Measurements from ENCODE around the gene HNRNPH2. TPM values are rescaled to one million over a fixed set of nuclear protein-coding genes. Genes with fewer than 3 reads are reported as not detected.
A peak's percentile ranks its signal among the peaks of the same experiment; 100 is the strongest.

The HNRNPH2 gene
- total and polyA plus RNA-seq, 5 donors from 2014 or later, result 44.1 to 98.6 (median 88.3) TPM

GRCh38 chrX:101398694-101399093 is 9.3 kb upstream of the HNRNPH2 start:
- ATAC-seq (ENCODE audit: low read depth in 2 of 2), result no peak
- peaks cover 0 to 7% (median 4%) of the 10 kb centered on the region in 4 donors for H3K4me1 Mint-ChIP-seq
- H3K4me1 ChIP-seq (ENCODE audit: control insufficient read depth, insufficient read depth, low read length, poor library complexity, severe bottlenecking), result no peaks in the 10 kb centered on the region
- no peak overlapping the region for H3K27ac Mint-ChIP-seq
- H3K27me3 ChIP-seq (ENCODE audit: control insufficient read depth, insufficient read depth, low read length), result no peaks in the 10 kb centered on the region
- H3K36me3 ChIP-seq (ENCODE audit: control insufficient read depth, insufficient read depth, low read length), result peaks cover 2% of the 10 kb centered on the region
- H3K9me3 Mint-ChIP-seq, result peaks cover 0 to 1% (median 0%) of the 10 kb centered on the region in 7 donors
- H3K27ac ChIP-seq (ENCODE audit: insufficient read depth, low read length, poor library complexity, severe bottlenecking), result no peak overlapping the region
- H3K4me3 ChIP-seq (ENCODE audit: low read depth, low read length), result no peak overlapping the region
- H3K27me3 Mint-ChIP-seq, result no peaks in the 10 kb centered on the region
- H3K9me3 ChIP-seq (ENCODE audit: control insufficient read depth in 2 of 2, low read length in 2 of 2), result no peaks in the 10 kb centered on the region
- no peak overlapping the region for H3K4me3 Mint-ChIP-seq
- H3K36me3 Mint-ChIP-seq, result no peaks in the 10 kb centered on the region
- DNase-seq, result no peak

DNA sequence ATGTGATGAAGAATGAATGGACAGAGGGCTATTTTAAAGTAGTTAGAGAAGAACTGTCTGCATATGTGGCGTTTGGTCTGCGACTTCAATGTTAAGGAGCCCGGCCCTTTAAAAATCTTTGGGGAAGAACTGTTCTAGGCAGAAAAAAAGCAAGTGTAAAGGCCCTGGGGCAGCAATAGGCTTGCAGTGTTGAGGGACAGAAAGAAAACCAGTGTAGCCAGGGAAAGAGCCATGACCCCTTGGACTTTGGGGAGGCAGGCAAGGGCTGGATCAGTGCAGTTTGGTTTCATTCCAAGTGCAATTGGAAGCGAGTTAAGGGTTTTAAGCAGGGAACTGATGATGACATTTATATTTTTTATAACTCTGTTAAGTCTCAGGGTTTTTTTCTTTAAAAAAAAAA is 8.2 kb upstream of the HNRNPH2 start:
- H3K9me3 Mint-ChIP-seq, result peaks cover 0 to 1% (median 0%) of the 10 kb centered on the region in 7 donors
- H3K27ac Mint-ChIP-seq, result no peak overlapping the region
- ATAC-seq (ENCODE audit: low read depth in 2 of 2), result no peak
- no peak overlapping the region for H3K4me3 ChIP-seq (ENCODE audit: low read depth, low read length)
- DNase-seq, result no peak
- no peak overlapping the region for H3K27ac ChIP-seq (ENCODE audit: insufficient read depth, low read length, poor library complexity, severe bottlenecking)
- no peaks in the 10 kb centered on the region for H3K4me1 ChIP-seq (ENCODE audit: control insufficient read depth, insufficient read depth, low read length, poor library complexity, severe bottlenecking)
- H3K36me3 ChIP-seq (ENCODE audit: control insufficient read depth, insufficient read depth, low read length), result peaks cover 2% of the 10 kb centered on the region
- H3K4me1 Mint-ChIP-seq, result peaks cover 0 to 4% (median 3%) of the 10 kb centered on the region in 4 donors
- H3K27me3 Mint-ChIP-seq, result no peaks in the 10 kb centered on the region
- H3K27me3 ChIP-seq (ENCODE audit: control insufficient read depth, insufficient read depth, low read length), result no peaks in the 10 kb centered on the region
- peaks cover 4% of the 10 kb centered on the region for H3K36me3 Mint-ChIP-seq
- H3K9me3 ChIP-seq (ENCODE audit: control insufficient read depth in 2 of 2, low read length in 2 of 2), result no peaks in the 10 kb centered on the region
- peak overlapping the region in 1 of 4 donors; percentile 27 for H3K4me3 Mint-ChIP-seq

GRCh38 chrX:101407167-101407747 is 765 bp upstream of the HNRNPH2 start:
- no peak for ATAC-seq (ENCODE audit: low read depth in 2 of 2)
- peak overlapping the region; percentile 94 for H3K4me3 ChIP-seq (ENCODE audit: low read depth, low read length)
- H3K36me3 ChIP-seq (ENCODE audit: control insufficient read depth, insufficient read depth, low read length), result peaks cover 6% of the 10 kb centered on the region
- H3K9me3 ChIP-seq (ENCODE audit: control insufficient read depth in 2 of 2, low read length in 2 of 2), result no peaks in the 10 kb centered on the region
- Mint-ChIP-seq H3K4me1 (peaks cover 0 to 32% (median 11%) of the 10 kb centered on the region in 4 donors), H3K27ac (peak overlapping the region; percentile 81 to 98 (median 87)), H3K4me3 (peak overlapping the region; percentile 92 to 95 (median 92)), H3K27me3 (no peaks in the 10 kb centered on the region), H3K36me3 (peaks cover 8% of the 10 kb centered on the region), H3K9me3 (peaks cover 0 to 1% (median 0%) of the 10 kb centered on the region in 7 donors)
- H3K27me3 ChIP-seq (ENCODE audit: control insufficient read depth, insufficient read depth, low read length), result no peaks in the 10 kb centered on the region
- H3K4me1 ChIP-seq (ENCODE audit: control insufficient read depth, insufficient read depth, low read length, poor library complexity, severe bottlenecking), result peaks cover 23% of the 10 kb centered on the region
- peak overlapping the region; percentile 98 for H3K27ac ChIP-seq (ENCODE audit: insufficient read depth, low read length, poor library complexity, severe bottlenecking)
- no peak for DNase-seq

GRCh38 chrX:101408532-101408841 is 465 bp downstream of the HNRNPH2 start:
- Histone ChIP-seq H3K27me3 (ENCODE audit: control insufficient read depth, insufficient read depth, low read length) (no peaks in the 10 kb centered on the region), H3K4me3 (ENCODE audit: low read depth, low read length) (peak overlapping the region; percentile 94), H3K36me3 (ENCODE audit: control insufficient read depth, insufficient read depth, low read length) (peaks cover 15% of the 10 kb centered on the region), H3K9me3 (ENCODE audit: control insufficient read depth in 2 of 2, low read length in 2 of 2) (no peaks in the 10 kb centered on the region), H3K4me1 (ENCODE audit: control insufficient read depth, insufficient read depth, low read length, poor library complexity, severe bottlenecking) (peaks cover 23% of the 10 kb centered on the region), H3K27ac (ENCODE audit: insufficient read depth, low read length, poor library complexity, severe bottlenecking) (peak overlapping the region; percentile 98)
- H3K4me1 Mint-ChIP-seq, result peaks cover 0 to 42% (median 16%) of the 10 kb centered on the region in 4 donors
- ATAC-seq (ENCODE audit: low read depth in 2 of 2) (no peak), DNase-seq (no peak)
- peak overlapping the region; percentile 92 to 95 (median 92) for H3K4me3 Mint-ChIP-seq
- peak overlapping the region; percentile 97 to 99 (median 98) for H3K27ac Mint-ChIP-seq
- peaks cover 0 to 1% (median 0%) of the 10 kb centered on the region in 7 donors for H3K9me3 Mint-ChIP-seq
- H3K36me3 Mint-ChIP-seq, result peaks cover 12% of the 10 kb centered on the region
- H3K27me3 Mint-ChIP-seq, result no peaks in the 10 kb centered on the region

- Histone ChIP-seq H3K4me1 (ENCODE audit: control insufficient read depth, insufficient read depth, low read length, poor library complexity, severe bottlenecking) (peaks cover 23% of the 10 kb centered on the region), H3K36me3 (ENCODE audit: control insufficient read depth, insufficient read depth, low read length) (peaks cover 15% of the 10 kb centered on the region), H3K4me3 (ENCODE audit: low read depth, low read length) (peak overlapping the region; percentile 94), H3K27ac (ENCODE audit: insufficient read depth, low read length, poor library complexity, severe bottlenecking) (peak overlapping the region; percentile 98), H3K27me3 (ENCODE audit: control insufficient read depth, insufficient read depth, low read length) (no peaks in the 10 kb centered on the region), H3K9me3 (ENCODE audit: control insufficient read depth in 2 of 2, low read length in 2 of 2) (no peaks in the 10 kb centered on the region)
- Mint-ChIP-seq H3K9me3 (peaks cover 0 to 1% (median 0%) of the 10 kb centered on the region in 7 donors), H3K36me3 (peaks cover 10% of the 10 kb centered on the region), H3K4me3 (peak overlapping the region; percentile 92 to 95 (median 92)), H3K27me3 (no peaks in the 10 kb centered on the region), H3K4me1 (peaks cover 0 to 45% (median 16%) of the 10 kb centered on the region in 4 donors), H3K27ac (peak overlapping the region; percentile 84 to 98 (median 97))
- ATAC-seq (ENCODE audit: low read depth in 2 of 2), result no peak
- DNase-seq, result no peak
Measured at GRCh38 chrX:101409043-101409442, 1.0 kb downstream of the HNRNPH2 start.

- peaks cover 23% of the 10 kb centered on the region for H3K4me1 ChIP-seq (ENCODE audit: control insufficient read depth, insufficient read depth, low read length, poor library complexity, severe bottlenecking)
- DNase-seq (no peak), ATAC-seq (ENCODE audit: low read depth in 2 of 2) (no peak)
- H3K9me3 Mint-ChIP-seq, result no peaks in the 10 kb centered on the region
- peak overlapping the region; percentile 42 to 90 (median 74) for H3K4me3 Mint-ChIP-seq
- H3K9me3 ChIP-seq (ENCODE audit: control insufficient read depth in 2 of 2, low read length in 2 of 2), result no peaks in the 10 kb centered on the region
- H3K36me3 Mint-ChIP-seq, result peaks cover 8% of the 10 kb centered on the region
- peaks cover 15% of the 10 kb centered on the region for H3K36me3 ChIP-seq (ENCODE audit: control insufficient read depth, insufficient read depth, low read length)
- H3K4me3 ChIP-seq (ENCODE audit: low read depth, low read length), result peak overlapping the region; percentile 94
- peak overlapping the region; percentile 44 to 81 (median 79) for H3K27ac Mint-ChIP-seq
- H3K4me1 Mint-ChIP-seq, result peaks cover 3 to 49% (median 16%) of the 10 kb centered on the region in 4 donors
- no peaks in the 10 kb centered on the region for H3K27me3 Mint-ChIP-seq
- no peaks in the 10 kb centered on the region for H3K27me3 ChIP-seq (ENCODE audit: control insufficient read depth, insufficient read depth, low read length)
- H3K27ac ChIP-seq (ENCODE audit: insufficient read depth, low read length, poor library complexity, severe bottlenecking), result peak overlapping the region; percentile 98
Measured at GRCh38 chrX:101410461-101410860, 2.4 kb downstream of the HNRNPH2 start.

DNA sequence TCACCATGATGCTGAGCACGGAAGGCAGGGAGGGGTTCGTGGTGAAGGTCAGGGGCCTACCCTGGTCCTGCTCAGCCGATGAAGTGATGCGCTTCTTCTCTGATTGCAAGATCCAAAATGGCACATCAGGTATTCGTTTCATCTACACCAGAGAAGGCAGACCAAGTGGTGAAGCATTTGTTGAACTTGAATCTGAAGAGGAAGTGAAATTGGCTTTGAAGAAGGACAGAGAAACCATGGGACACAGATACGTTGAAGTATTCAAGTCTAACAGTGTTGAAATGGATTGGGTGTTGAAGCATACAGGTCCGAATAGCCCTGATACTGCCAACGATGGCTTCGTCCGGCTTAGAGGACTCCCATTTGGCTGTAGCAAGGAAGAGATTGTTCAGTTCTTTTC is 4.0 kb downstream of the HNRNPH2 start:
- Mint-ChIP-seq H3K4me3 (peak overlapping the region in 2 of 4 donors; percentile 1 to 35), H3K27ac (peak overlapping the region in 1 of 3 donors; percentile 23), H3K4me1 (peaks cover 7 to 53% (median 21%) of the 10 kb centered on the region in 4 donors), H3K9me3 (no peaks in the 10 kb centered on the region), H3K27me3 (peaks cover under 1% of the 10 kb centered on the region), H3K36me3 (peaks cover 8% of the 10 kb centered on the region)
- H3K27me3 ChIP-seq (ENCODE audit: control insufficient read depth, insufficient read depth, low read length), result no peaks in the 10 kb centered on the region
- H3K4me3 ChIP-seq (ENCODE audit: low read depth, low read length), result no peak overlapping the region
- DNase-seq (no peak), ATAC-seq (ENCODE audit: low read depth in 2 of 2) (no peak)
- no peak overlapping the region for H3K27ac ChIP-seq (ENCODE audit: insufficient read depth, low read length, poor library complexity, severe bottlenecking)
- H3K4me1 ChIP-seq (ENCODE audit: control insufficient read depth, insufficient read depth, low read length, poor library complexity, severe bottlenecking), result peaks cover 19% of the 10 kb centered on the region
- H3K9me3 ChIP-seq (ENCODE audit: control insufficient read depth in 2 of 2, low read length in 2 of 2), result no peaks in the 10 kb centered on the region
- H3K36me3 ChIP-seq (ENCODE audit: control insufficient read depth, insufficient read depth, low read length), result peaks cover 15% of the 10 kb centered on the region
